ENCODE results near the gene IMMP1L.
A peak's percentile ranks its signal among the peaks of the same experiment; 100 is the strongest.

Gene IMMP1L

GRCh38 chr11:31509429-31510345 lies at the start of gene IMMP1L, which contains the start of gene ELP4:
TSS of gene IMMP1L (minus strand) at chr11:31509622. CDS start at chr11:31463276, 46,346 bp downstream.
TSS of gene ELP4 (plus strand) at chr11:31509767. CDS start at chr11:31509785, 18 bp downstream.
- Histone ChIP-seq H3K27me3 (no peaks in the 10 kb centered on the region), H3K27ac (peak within 1 kb of the TSS; percentile 83 to 84), H3K9me3 (no peaks in the 10 kb centered on the region), H3K4me1 (peaks cover 0 to 18% (median 1%) of the 10 kb centered on the region in 4 donors), H3K4me3 (peak within 1 kb of the TSS; percentile 68 to 73), H3K36me3 (peaks cover 0 to 5% (median 3%) of the 10 kb centered on the region in 3 donors)
- peak; percentile 96 to 97 for DNase-seq
- intact Hi-C loops (cut with DNase I; ENCODE audit: low total_unique reads), result no loop called here
- peak in 1 of 2 experiments; percentile 18 for TF ChIP-seq CTCF (IDR thresholded peaks at IDR 0.05)

GRCh38 chr11:31558001-31558400 lies 48.6 kb upstream of the IMMP1L start:
- TF ChIP-seq CTCF (IDR thresholded peaks at IDR 0.05), result no peak
- no peak overlapping the region for H3K27ac ChIP-seq
- H3K4me3 ChIP-seq, result no peak overlapping the region
- intact Hi-C loops (cut with DNase I; ENCODE audit: low total_unique reads), result no loop called here
- H3K36me3 ChIP-seq, result no peaks in the 10 kb centered on the region
- DNase-seq, result no peak
- peaks cover 0 to 13% (median 6%) of the 10 kb centered on the region in 4 donors for H3K4me1 ChIP-seq
- H3K9me3 ChIP-seq, result no peaks in the 10 kb centered on the region
- no peaks in the 10 kb centered on the region for H3K27me3 ChIP-seq

- TF ChIP-seq CTCF (IDR thresholded peaks at IDR 0.05), result no peak
- H3K27ac ChIP-seq, result no peak overlapping the region
- no peaks in the 10 kb centered on the region for H3K9me3 ChIP-seq
- H3K4me3 ChIP-seq, result no peak overlapping the region
- DNase-seq, result no peak
- H3K4me1 ChIP-seq, result peaks cover 0 to 13% (median 6%) of the 10 kb centered on the region in 4 donors
- intact Hi-C loops (cut with DNase I; ENCODE audit: low total_unique reads), result no loop called here
- no peaks in the 10 kb centered on the region for H3K27me3 ChIP-seq
- no peaks in the 10 kb centered on the region for H3K36me3 ChIP-seq
Measured at GRCh38 chr11:31555938-31556337, 46.5 kb upstream of the IMMP1L start.

- DNase-seq, result no peak
- no peaks in the 10 kb centered on the region for H3K9me3 ChIP-seq
- H3K27me3 ChIP-seq, result no peaks in the 10 kb centered on the region
- peaks cover 36 to 39% (median 37%) of the 10 kb centered on the region in 3 donors for H3K36me3 ChIP-seq
- TF ChIP-seq CTCF (IDR thresholded peaks at IDR 0.05), result no peak
- no peak overlapping the region for H3K4me3 ChIP-seq
- no peaks in the 10 kb centered on the region for H3K4me1 ChIP-seq
- no peak overlapping the region for H3K27ac ChIP-seq
- intact Hi-C loops (cut with DNase I; ENCODE audit: low total_unique reads), result no loop called here
Measured at GRCh38 chr11:31542862-31543261, 33.4 kb upstream of the IMMP1L start.

GRCh38 chr11:31535479-31535878 lies 26.1 kb upstream of the IMMP1L start:
- DNase-seq, result no peak
- Histone ChIP-seq H3K36me3 (peaks cover 11 to 14% (median 13%) of the 10 kb centered on the region in 3 donors), H3K27ac (no peak overlapping the region), H3K4me1 (no peaks in the 10 kb centered on the region), H3K4me3 (no peak overlapping the region), H3K27me3 (no peaks in the 10 kb centered on the region), H3K9me3 (no peaks in the 10 kb centered on the region)
- intact Hi-C loops (cut with DNase I; ENCODE audit: low total_unique reads), result no loop called here
- TF ChIP-seq CTCF (IDR thresholded peaks at IDR 0.05), result no peak

All from tibial artery (tissue), 4 donors.